NCI-H446 (cell line): ENCODE data around the gene FRMD3.
"Not testable (repeated sequence)": the region's sequence is repeated elsewhere in the genome, so short reads cannot be mapped to it uniquely, and the experiment has no call there.

Experiments used
- DNase-seq, 2 experiments: peaks; one replicate each; lab custom pipeline; 2025; lab: John Stamatoyannopoulos, UW

FRMD3 gene

GRCh38 chr9:83388346-83388745 lies 149.9 kb downstream of the FRMD3 start:
- no peak for DNase-seq

- DNase-seq: no peak
Observed at GRCh38 chr9:83387401-83388185, 150.6 kb downstream of the FRMD3 start.

DNA sequence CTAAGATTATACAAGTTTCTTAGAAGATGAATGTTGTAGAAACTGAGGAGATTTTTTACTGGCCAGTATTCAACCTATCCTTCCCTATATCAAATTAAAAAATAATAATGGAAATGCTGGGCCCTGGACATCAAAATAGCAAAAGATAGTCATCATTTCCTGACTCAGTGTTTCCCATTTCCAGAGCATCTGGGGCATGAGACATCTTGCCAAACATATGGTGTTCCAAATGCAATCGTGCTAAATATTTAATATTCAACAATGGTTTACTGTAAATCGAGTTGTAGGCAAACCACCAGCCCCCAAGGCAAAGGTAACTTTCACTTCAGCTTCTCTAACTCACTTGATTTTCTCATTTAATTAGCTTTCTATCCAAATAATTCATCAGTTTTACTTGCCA lies 152.9 kb downstream of the FRMD3 start:
- DNase-seq: peak in 1 of 2 experiments; percentile 40

GRCh38 chr9:83384214-83384613 lies 154.0 kb downstream of the FRMD3 start:
- peak; percentile 46 to 84 for DNase-seq

DNA sequence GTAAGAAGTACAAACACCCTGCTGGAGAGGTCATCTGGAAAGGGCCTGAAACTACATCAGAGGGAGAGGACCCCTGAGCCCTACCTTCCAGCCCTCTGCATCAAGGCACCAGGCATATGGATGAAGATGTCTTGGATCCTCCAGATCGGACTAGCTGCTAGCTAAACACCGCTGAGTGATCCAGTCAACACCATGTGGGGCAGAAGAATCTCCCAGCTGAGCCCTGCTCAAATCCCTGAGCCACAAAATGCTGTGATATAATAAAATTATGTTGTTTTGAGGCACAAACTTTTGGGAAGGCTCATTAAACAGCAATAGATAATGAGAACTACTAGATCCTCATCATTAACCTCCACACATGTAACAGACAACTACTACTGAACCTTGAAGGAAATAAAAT lies 155.2 kb downstream of the FRMD3 start:
- DNase-seq: no peak

DNA sequence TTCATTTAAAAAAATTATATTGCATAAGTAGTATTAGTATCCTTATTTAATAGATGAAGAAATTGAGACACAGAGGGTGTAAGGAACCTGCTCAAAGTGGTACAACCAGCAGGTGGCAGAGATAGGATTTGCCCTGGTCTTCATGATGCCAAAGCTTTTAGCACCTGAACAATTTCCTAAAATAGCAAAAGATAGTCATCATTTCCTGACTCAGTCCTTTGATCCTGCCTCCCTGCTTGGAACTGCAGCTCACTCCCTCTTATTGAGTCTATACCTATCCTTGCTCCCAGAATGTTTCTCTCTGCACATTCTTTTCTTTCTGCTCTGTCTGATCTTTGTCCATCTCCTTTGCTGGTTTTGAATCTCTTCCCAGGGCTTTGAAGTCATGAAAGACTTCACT lies 155.8 kb downstream of the FRMD3 start:
- no peak for DNase-seq

GRCh38 chr9:83379045-83379444 lies 159.2 kb downstream of the FRMD3 start:
- DNase-seq: peak in 1 of 2 experiments; percentile 24

DNA sequence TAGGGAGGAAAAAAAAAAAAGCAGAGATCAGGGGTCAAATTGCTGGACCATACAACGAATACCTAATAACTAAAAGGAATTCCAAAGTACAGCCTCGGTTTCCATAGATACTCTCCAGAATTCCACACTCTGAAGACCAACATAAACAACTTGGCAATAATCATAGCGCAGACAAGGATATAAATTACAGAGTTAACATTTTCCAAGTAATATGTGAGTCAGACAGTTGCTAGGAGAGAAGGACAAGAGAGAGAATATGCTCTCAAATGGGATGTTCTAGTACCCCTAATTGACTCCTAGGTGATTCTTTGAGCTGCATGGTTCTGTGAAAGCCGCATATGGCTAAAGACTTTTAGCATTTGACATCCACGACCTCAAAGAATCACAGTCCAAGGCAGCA lies 165.2 kb downstream of the FRMD3 start:
- DNase-seq: no peak

- no peak for DNase-seq
Observed at GRCh38 chr9:83367326-83367725, 170.9 kb downstream of the FRMD3 start.

GRCh38 chr9:83362341-83362995 lies 175.7 kb downstream of the FRMD3 start:
- no peak for DNase-seq

- no peak for DNase-seq
Observed at GRCh38 chr9:83359039-83359438, 179.2 kb downstream of the FRMD3 start.

- not testable (repeated sequence) for DNase-seq
Observed at GRCh38 chr9:83358493-83358892, 179.7 kb downstream of the FRMD3 start.

DNA sequence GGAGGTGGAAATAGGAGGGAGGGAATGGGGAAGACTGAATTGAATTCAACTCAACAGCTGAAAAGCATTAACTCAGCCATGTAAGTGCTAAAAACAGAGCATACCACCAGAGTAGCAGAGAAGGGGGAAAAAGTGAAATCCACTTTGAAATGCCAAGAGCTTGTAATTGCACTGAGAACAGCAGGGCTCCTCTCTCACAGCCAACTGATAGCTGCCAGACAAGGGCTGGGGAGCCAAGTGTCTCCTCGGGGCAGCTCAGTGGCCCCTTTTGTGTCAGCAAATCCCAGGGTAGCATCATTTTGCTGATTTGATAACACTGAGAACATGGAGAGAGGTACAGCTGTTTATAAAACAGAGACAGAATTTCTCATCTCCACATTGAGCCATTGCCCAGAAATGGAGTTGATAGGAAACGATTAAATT lies 182.5 kb downstream of the FRMD3 start:
- peak in 1 of 2 experiments; percentile 28 for DNase-seq

DNA sequence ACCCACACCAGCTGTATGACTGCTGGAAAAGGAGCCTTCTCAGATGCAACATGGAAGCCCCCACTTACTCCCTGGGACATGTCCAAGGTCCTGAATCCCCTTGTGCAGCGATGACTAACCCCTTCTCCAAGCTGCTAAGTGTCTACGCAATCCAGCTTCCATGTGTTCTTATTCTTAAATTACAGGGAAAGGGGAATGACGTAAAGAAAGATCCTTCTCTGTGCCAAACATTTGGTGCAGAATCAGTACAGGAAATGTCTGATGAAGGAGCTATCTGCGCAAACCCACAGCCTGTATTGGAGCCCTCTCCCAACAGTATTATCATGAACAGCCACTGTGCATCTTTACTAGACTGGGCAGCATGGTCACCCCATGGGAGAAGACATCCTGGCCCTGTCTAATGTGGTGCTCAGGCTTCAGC lies 183.2 kb downstream of the FRMD3 start:
- DNase-seq: peak in 1 of 2 experiments; percentile 34

DNA sequence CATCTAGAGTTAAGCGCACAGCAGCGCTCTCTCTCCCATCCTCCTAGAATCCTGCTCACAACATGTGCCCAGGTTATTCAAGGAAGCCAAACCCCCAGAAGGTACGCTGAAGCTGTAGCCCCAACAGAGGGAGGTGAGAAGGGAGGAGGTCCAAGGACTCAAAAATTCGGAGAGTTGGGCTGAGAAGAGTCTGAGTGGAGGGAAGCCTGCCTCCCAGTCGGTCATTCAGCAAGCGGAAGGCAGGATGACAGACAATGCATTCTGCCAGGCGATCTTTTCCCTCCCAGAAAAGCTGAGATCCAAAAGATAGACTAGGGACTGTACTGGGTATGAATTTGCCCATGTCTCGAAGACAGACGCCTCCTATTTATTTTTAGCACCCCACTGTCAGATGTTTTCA lies 189.2 kb downstream of the FRMD3 start:
- DNase-seq: no peak

GRCh38 chr9:83346655-83347420 lies 191.4 kb downstream of the FRMD3 start:
- DNase-seq: peak in 1 of 2 experiments; percentile 44

GRCh38 chr9:83343366-83343999 lies 194.7 kb downstream of the FRMD3 start:
- DNase-seq: no peak

- DNase-seq: no peak
Observed at GRCh38 chr9:83342731-83343130, 195.5 kb downstream of the FRMD3 start.

DNA sequence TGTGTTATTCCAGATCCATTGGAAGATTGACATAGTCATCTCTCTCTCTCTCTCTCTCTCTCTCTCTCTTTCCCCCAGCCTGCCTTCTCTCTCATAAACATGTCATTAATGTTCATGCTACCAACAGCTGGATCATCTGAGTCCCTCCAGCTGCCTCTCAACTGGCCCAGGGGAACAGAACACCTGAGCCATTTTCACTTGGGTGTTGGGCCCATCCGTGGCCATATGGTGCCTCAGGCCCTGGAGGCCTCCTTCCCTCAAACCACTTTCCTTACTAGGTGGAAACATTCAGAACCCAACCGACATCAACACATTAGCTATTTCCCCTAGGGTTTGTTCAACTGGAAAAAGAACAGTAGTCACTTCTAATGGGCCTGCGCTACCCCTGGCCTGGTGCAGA lies 196.2 kb downstream of the FRMD3 start:
- no peak for DNase-seq

- DNase-seq: no peak
Observed at GRCh38 chr9:83340451-83340850, 197.8 kb downstream of the FRMD3 start.

DNA sequence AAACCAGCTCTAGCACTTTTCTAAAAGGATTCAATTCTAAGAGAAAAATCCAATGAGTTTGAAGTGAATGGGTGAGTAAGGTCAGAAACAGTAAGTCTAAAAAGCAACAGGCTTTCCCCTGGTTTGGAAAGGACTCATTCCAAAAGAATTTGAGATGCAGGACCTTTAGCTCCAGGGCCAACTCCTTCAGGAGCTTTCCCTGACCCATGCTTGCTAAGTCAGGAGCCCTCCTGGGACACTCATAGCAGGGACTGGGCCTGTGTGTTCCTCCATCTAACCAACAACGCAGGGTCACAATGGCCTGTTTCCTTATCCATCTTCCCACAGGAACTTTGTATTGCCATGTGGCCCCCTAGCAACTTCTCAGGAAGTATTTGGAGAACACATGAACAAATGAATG lies 198.8 kb downstream of the FRMD3 start:
- DNase-seq: no peak

GRCh38 chr9:83336706-83337105 lies 201.5 kb downstream of the FRMD3 start:
- no peak for DNase-seq
